SJCRH30 (cell line): ENCODE results near the gene GUK1. TPM values are rescaled to one million over a fixed set of nuclear protein-coding genes. Genes with fewer than 3 reads are reported as not detected.

Experiments
- DNase-seq, 2 experiments: peaks; one replicate each; pipeline ENCODE4 v3.0.0-alpha.2; 2015 to 2020
- H3K27ac ChIP-seq: fragments of 250-450 bp; sonication (Bioruptor Pico); 2 replicates; pipeline ENCODE4 v1.5.1; 2020; ENCODE audit warnings: mild to moderate bottlenecking, moderate library complexity
- H3K27me3 ChIP-seq: fragments of 250-450 bp; sonication (Bioruptor Pico); 2 replicates; pipeline ENCODE4 v1.5.1; 2020; ENCODE audit warnings: mild to moderate bottlenecking, moderate library complexity
- H3K36me3 ChIP-seq: fragments of 250-450 bp; sonication (Bioruptor Pico); 2 replicates; pipeline ENCODE4 v1.5.1; 2020; ENCODE audit warnings: mild to moderate bottlenecking, moderate library complexity
- H3K4me1 ChIP-seq: fragments of 250-450 bp; sonication (Bioruptor Pico); 2 replicates; pipeline ENCODE4 v1.5.1; 2020; ENCODE audit warnings: mild to moderate bottlenecking, moderate library complexity
- H3K4me3 ChIP-seq: fragments of 250-450 bp; sonication (Bioruptor Pico); 2 replicates; pipeline ENCODE4 v1.5.1; 2020; ENCODE audit warnings: mild to moderate bottlenecking, moderate library complexity
- H3K9me3 ChIP-seq: fragments of 250-450 bp; sonication (Bioruptor Pico); replicated peaks from 2 replicates; pipeline ENCODE4 v1.5.1; 2020; ENCODE audit warnings: mild to moderate bottlenecking, moderate library complexity
- total RNA-seq: library from RNA; depleted of rRNA; stranded (reverse); fragments of >200 nt; shearing (Covaris generic); gene quantifications from 2 replicates; pipeline ENCODE4 v1.2.3, GENCODE V29; 2014

The GUK1 gene
- total RNA-seq, 1 experiment from 2014 or later, result 114 TPM

GRCh38 chr1:228154670-228155571, 14.8 kb downstream of the GUK1 start:
- DNase-seq, result no peak
- Histone ChIP-seq H3K27ac (no peak overlapping the region), H3K36me3 (no peaks in the 10 kb centered on the region), H3K9me3 (no peaks in the 10 kb centered on the region), H3K27me3 (no peaks in the 10 kb centered on the region), H3K4me1 (peaks cover 2% of the 10 kb centered on the region; the same call in 1 of the 2 replicates), H3K4me3 (no peak overlapping the region)

GRCh38 chr1:228155596-228156514, 15.8 kb downstream of the GUK1 start:
- H3K9me3 ChIP-seq, result no peaks in the 10 kb centered on the region
- no peaks in the 10 kb centered on the region for H3K4me1 ChIP-seq
- H3K36me3 ChIP-seq, result no peaks in the 10 kb centered on the region
- no peaks in the 10 kb centered on the region for H3K27me3 ChIP-seq
- H3K4me3 ChIP-seq, result no peak overlapping the region
- no peak overlapping the region for H3K27ac ChIP-seq
- no peak for DNase-seq

- no peaks in the 10 kb centered on the region for H3K27me3 ChIP-seq
- no peak overlapping the region for H3K4me3 ChIP-seq
- H3K9me3 ChIP-seq, result no peaks in the 10 kb centered on the region
- H3K27ac ChIP-seq, result no peak overlapping the region
- H3K36me3 ChIP-seq, result no peaks in the 10 kb centered on the region
- H3K4me1 ChIP-seq, result peaks cover 2% of the 10 kb centered on the region
- no peak for DNase-seq
Measured at GRCh38 chr1:228156515-228156881, 16.4 kb downstream of the GUK1 start.

- H3K27ac ChIP-seq, result no peak overlapping the region
- H3K9me3 ChIP-seq, result no peaks in the 10 kb centered on the region
- H3K4me1 ChIP-seq, result peaks cover 7% of the 10 kb centered on the region
- no peaks in the 10 kb centered on the region for H3K27me3 ChIP-seq
- DNase-seq, result no peak
- no peaks in the 10 kb centered on the region for H3K36me3 ChIP-seq
- no peak overlapping the region for H3K4me3 ChIP-seq
Measured at GRCh38 chr1:228156941-228157728, 17.1 kb downstream of the GUK1 start.

GRCh38 chr1:228157729-228158126, 17.6 kb downstream of the GUK1 start:
- H3K9me3 ChIP-seq, result no peaks in the 10 kb centered on the region
- no peak for DNase-seq
- no peak overlapping the region for H3K4me3 ChIP-seq
- no peak overlapping the region for H3K27ac ChIP-seq
- H3K4me1 ChIP-seq, result peaks cover 9% of the 10 kb centered on the region
- no peaks in the 10 kb centered on the region for H3K27me3 ChIP-seq
- H3K36me3 ChIP-seq, result no peaks in the 10 kb centered on the region

GRCh38 chr1:228158151-228159007, 18.3 kb downstream of the GUK1 start:
- no peaks in the 10 kb centered on the region for H3K9me3 ChIP-seq
- no peak overlapping the region for H3K4me3 ChIP-seq
- H3K36me3 ChIP-seq, result no peaks in the 10 kb centered on the region
- peaks cover 9% of the 10 kb centered on the region for H3K4me1 ChIP-seq
- H3K27me3 ChIP-seq, result no peaks in the 10 kb centered on the region
- no peak overlapping the region for H3K27ac ChIP-seq
- no peak for DNase-seq

GRCh38 chr1:228159008-228159665, 19.1 kb downstream of the GUK1 start:
- H3K9me3 ChIP-seq, result no peaks in the 10 kb centered on the region
- H3K27ac ChIP-seq, result no peak overlapping the region
- peaks cover 9% of the 10 kb centered on the region for H3K4me1 ChIP-seq
- DNase-seq, result no peak
- H3K36me3 ChIP-seq, result no peaks in the 10 kb centered on the region
- no peak overlapping the region for H3K4me3 ChIP-seq
- no peaks in the 10 kb centered on the region for H3K27me3 ChIP-seq

GRCh38 chr1:228160201-228160761, 20.2 kb downstream of the GUK1 start:
- H3K9me3 ChIP-seq, result no peaks in the 10 kb centered on the region
- peak in 1 of 2 experiments; percentile 34 for DNase-seq
- peaks cover 9% of the 10 kb centered on the region for H3K4me1 ChIP-seq
- H3K36me3 ChIP-seq, result no peaks in the 10 kb centered on the region
- H3K27me3 ChIP-seq, result no peaks in the 10 kb centered on the region
- no peak overlapping the region for H3K4me3 ChIP-seq
- no peak overlapping the region for H3K27ac ChIP-seq

GRCh38 chr1:228161362-228161761, 21.3 kb downstream of the GUK1 start:
- Histone ChIP-seq H3K4me3 (no peak overlapping the region), H3K4me1 (peaks cover 9% of the 10 kb centered on the region), H3K27me3 (no peaks in the 10 kb centered on the region), H3K27ac (no peak overlapping the region), H3K9me3 (no peaks in the 10 kb centered on the region), H3K36me3 (no peaks in the 10 kb centered on the region)
- DNase-seq, result no peak

GRCh38 chr1:228161866-228162265, 21.8 kb downstream of the GUK1 start:
- peaks cover 12% of the 10 kb centered on the region for H3K4me1 ChIP-seq

GRCh38 chr1:228162286-228163006, 22.4 kb downstream of the GUK1 start:
- H3K27ac ChIP-seq, result no peak overlapping the region

More at GRCh38 chr1:228161866-228162265, 21.8 kb downstream of the GUK1 start:
- Histone ChIP-seq H3K27me3 (no peaks in the 10 kb centered on the region), H3K4me3 (no peak overlapping the region), H3K27ac (no peak overlapping the region), H3K9me3 (no peaks in the 10 kb centered on the region), H3K36me3 (no peaks in the 10 kb centered on the region)
- no peak for DNase-seq

GRCh38 chr1:228163007-228163753, 23.1 kb downstream of the GUK1 start:
- no peaks in the 10 kb centered on the region for H3K27me3 ChIP-seq
- H3K9me3 ChIP-seq, result no peaks in the 10 kb centered on the region
- no peaks in the 10 kb centered on the region for H3K36me3 ChIP-seq
- H3K4me3 ChIP-seq, result no peak overlapping the region
- DNase-seq, result no peak
- H3K27ac ChIP-seq, result no peak overlapping the region
- H3K4me1 ChIP-seq, result peaks cover 13% of the 10 kb centered on the region

More at GRCh38 chr1:228162286-228163006, 22.4 kb downstream of the GUK1 start:
- H3K4me3 ChIP-seq, result no peak overlapping the region
- H3K9me3 ChIP-seq, result no peaks in the 10 kb centered on the region
- H3K36me3 ChIP-seq, result no peaks in the 10 kb centered on the region
- DNase-seq, result no peak
- H3K27me3 ChIP-seq, result no peaks in the 10 kb centered on the region
- H3K4me1 ChIP-seq, result peaks cover 13% of the 10 kb centered on the region
